Fibroblast of lung (primary cell): ENCODE data around the gene RUNX1. TPM values are rescaled to one million over a fixed set of nuclear protein-coding genes. Genes with fewer than 3 reads are reported as not detected.

Experiments used
- DNase-seq, 2 donors: peaks; one replicate each; pipeline versions ENCODE4 v3.0.0 to v3.0.0-alpha.2; 2010; ENCODE audit warnings: low read depth in 2 of 2
- H2AFZ ChIP-seq: 2 replicates; pipeline ENCODE4 v1.5.1; 2012; ENCODE audit warnings: low read length, control low read depth, inconsistent platforms
- H3K27ac ChIP-seq: 2 replicates; pipeline ENCODE4 v1.5.1; 2011; ENCODE audit warnings: low read length, control low read depth; ENCODE audit not compliant: insufficient read depth
- H3K27me3 ChIP-seq: 2 replicates; pipeline ENCODE4 v1.5.1; 2011; ENCODE audit warnings: mild to moderate bottlenecking, low read length; ENCODE audit not compliant: control insufficient read depth, insufficient read depth
- H3K36me3 ChIP-seq: 2 replicates; pipeline ENCODE4 v1.5.1; 2011; ENCODE audit warnings: low read length; ENCODE audit not compliant: control insufficient read depth, insufficient read depth
- H3K4me1 ChIP-seq: 2 replicates; pipeline ENCODE4 v1.5.1; 2011; ENCODE audit warnings: low read length; ENCODE audit not compliant: control insufficient read depth, insufficient read depth; ENCODE audit errors: extremely low read depth
- H3K4me2 ChIP-seq: 2 replicates; pipeline ENCODE4 v1.5.1; 2011; ENCODE audit warnings: low read length, control low read depth; ENCODE audit not compliant: insufficient read depth; ENCODE audit errors: extremely low read depth
- H3K4me3 ChIP-seq, 4 experiments: fragments of 200-600 bp in 1 of 4; sonication (generic) in 1 of 4; replicated peaks in 1 of 4; 2 replicates each; pipeline ENCODE4 v1.5.1; 2011 to 2016; ENCODE audit warnings: low read length in 4 of 4, low read depth in 3 of 4, mild to moderate bottlenecking in 3 of 4, control low read depth in 2 of 4, inconsistent platforms in 1 of 4, mixed read lengths in 1 of 4; ENCODE audit not compliant: insufficient read depth in 1 of 4; ENCODE audit errors: control extremely low read depth in 1 of 4
- H3K79me2 ChIP-seq: 2 replicates; pipeline ENCODE4 v1.5.1; 2012; ENCODE audit warnings: mild to moderate bottlenecking, low read length, inconsistent platforms; ENCODE audit not compliant: control insufficient read depth, insufficient read depth
- H3K9ac ChIP-seq: 2 replicates; pipeline ENCODE4 v1.5.1; 2011; ENCODE audit warnings: mild to moderate bottlenecking, low read length, control low read depth; ENCODE audit not compliant: insufficient read depth
- H3K9me3 ChIP-seq: 2 replicates; pipeline ENCODE4 v1.5.1; 2012; ENCODE audit warnings: low read depth, low read length; ENCODE audit not compliant: control insufficient read depth, insufficient read depth
- H4K20me1 ChIP-seq: 2 replicates; pipeline ENCODE4 v1.5.1; 2011; ENCODE audit warnings: low read length; ENCODE audit not compliant: control insufficient read depth, insufficient read depth; ENCODE audit errors: extremely low read depth
- EZH2 ChIP-seq: IDR thresholded peaks from 2 replicates; pipeline ENCODE4 v1.5.1; 2012; ENCODE audit warnings: low read length, control low read depth, mild to moderate bottlenecking; ENCODE audit errors: missing control alignments
- polyA plus RNA-seq, 2 donors: library from polyadenylated mRNA; depleted of rRNA in 1 of 2; stranded (reverse) in 1 of 2; unstranded in 1 of 2; fragments of >200 nt; gene quantifications; 2 replicates each; pipeline ENCODE4 v1.2.1, GENCODE V29; 2011 to 2012; ENCODE audit warnings: missing spikeins in 1 of 2
- total RNA-seq: library from RNA; depleted of rRNA; stranded (reverse); fragments of >200 nt; gene quantifications from 2 replicates; pipeline ENCODE4 v1.2.1, GENCODE V29; 2014
- TF ChIP-seq, protein P1 (sequence below), 2 donors: IDR thresholded peaks in 1 of 2; conservative IDR thresholded peaks in 1 of 2; 1 replicate in 1 of 2; 2 replicates in 1 of 2; pipeline ENCODE4 v1.5.1; 2011 to 2012; ENCODE audit warnings: low read length in 2 of 2, control low read depth in 1 of 2, inconsistent platforms in 1 of 2, low read depth in 1 of 2, mild to moderate bottlenecking in 1 of 2

RUNX1 gene
- total and polyA plus RNA-seq, 2 donors (not counting 1 experiment from before 2014, with no cell fraction given), result 23.1 to 41.6 TPM

DNA sequence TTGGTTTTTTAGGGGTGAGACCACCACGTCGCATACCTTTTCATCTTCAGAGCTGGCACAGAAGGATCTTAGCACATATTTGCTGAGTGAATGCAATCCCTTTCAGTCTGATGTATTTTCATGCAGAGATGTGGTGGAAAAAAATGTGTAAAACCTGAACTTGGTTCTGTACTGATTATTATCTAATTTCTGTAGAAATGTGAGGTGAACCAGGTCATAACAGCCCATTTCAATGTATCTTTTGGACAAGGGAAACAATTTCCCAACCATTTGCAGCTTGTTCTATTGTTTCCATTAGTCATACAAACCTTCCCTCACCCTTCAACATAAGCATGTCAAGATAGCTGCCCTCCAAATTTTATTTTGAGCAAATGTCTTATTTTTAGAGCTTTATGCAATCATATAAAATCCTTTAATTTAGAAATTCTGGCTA is 46.8 kb upstream of the RUNX1 start:
- peak; percentile 75 to 77 for DNase-seq
- TF ChIP-seq, protein P1, sequence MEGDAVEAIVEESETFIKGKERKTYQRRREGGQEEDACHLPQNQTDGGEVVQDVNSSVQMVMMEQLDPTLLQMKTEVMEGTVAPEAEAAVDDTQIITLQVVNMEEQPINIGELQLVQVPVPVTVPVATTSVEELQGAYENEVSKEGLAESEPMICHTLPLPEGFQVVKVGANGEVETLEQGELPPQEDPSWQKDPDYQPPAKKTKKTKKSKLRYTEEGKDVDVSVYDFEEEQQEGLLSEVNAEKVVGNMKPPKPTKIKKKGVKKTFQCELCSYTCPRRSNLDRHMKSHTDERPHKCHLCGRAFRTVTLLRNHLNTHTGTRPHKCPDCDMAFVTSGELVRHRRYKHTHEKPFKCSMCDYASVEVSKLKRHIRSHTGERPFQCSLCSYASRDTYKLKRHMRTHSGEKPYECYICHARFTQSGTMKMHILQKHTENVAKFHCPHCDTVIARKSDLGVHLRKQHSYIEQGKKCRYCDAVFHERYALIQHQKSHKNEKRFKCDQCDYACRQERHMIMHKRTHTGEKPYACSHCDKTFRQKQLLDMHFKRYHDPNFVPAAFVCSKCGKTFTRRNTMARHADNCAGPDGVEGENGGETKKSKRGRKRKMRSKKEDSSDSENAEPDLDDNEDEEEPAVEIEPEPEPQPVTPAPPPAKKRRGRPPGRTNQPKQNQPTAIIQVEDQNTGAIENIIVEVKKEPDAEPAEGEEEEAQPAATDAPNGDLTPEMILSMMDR (conservative IDR thresholded peaks at IDR 0.05 in 1 of 2, IDR thresholded peaks at IDR 0.05 in 1 of 2; ENCODE audit: low read depth in 1 of 2, low read length in 2 of 2), result no peak
- no peak for TF ChIP-seq EZH2
- H3K27ac ChIP-seq, result no peak overlapping the region

DNA sequence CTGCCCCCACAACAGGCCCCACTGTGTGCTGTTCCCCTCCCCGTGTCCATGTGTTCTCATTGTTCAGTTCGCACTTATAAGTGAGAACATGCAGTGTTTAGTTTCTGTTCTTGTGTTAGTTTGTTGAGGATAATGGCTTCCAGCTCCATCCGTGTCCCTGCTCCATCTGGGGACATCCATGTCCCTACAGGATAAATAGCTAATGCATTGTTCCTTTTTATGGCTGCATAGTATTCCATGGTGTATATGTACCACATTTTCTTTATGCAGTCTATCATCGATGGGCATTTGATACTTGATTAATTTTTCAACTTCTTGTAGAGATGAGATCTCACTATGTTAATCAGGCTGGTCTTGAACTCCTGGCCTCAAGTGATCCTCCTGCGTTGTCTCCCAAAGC is 44.4 kb upstream of the RUNX1 start:
- Histone ChIP-seq H3K9me3 (no peaks in the 10 kb centered on the region), H3K4me2 (no peak overlapping the region), H3K4me3 (no peak overlapping the region), H3K79me2 (no peaks in the 10 kb centered on the region), H4K20me1 (no peaks in the 10 kb centered on the region), H3K9ac (no peak overlapping the region), H3K36me3 (no peaks in the 10 kb centered on the region), H3K27ac (no peak overlapping the region), H3K27me3 (no peaks in the 10 kb centered on the region), H3K4me1 (no peaks in the 10 kb centered on the region), H2AFZ (no peak overlapping the region)
- no peak for TF ChIP-seq EZH2
- TF ChIP-seq, protein P1 (conservative IDR thresholded peaks at IDR 0.05 in 1 of 2, IDR thresholded peaks at IDR 0.05 in 1 of 2; ENCODE audit: low read depth in 1 of 2, low read length in 2 of 2), result no peak
- no peak for DNase-seq

More for the DNA sequence above, 46.8 kb upstream of the RUNX1 start:
- no peaks in the 10 kb centered on the region for H3K27me3 ChIP-seq
- H4K20me1 ChIP-seq, result no peaks in the 10 kb centered on the region
- no peaks in the 10 kb centered on the region for H3K36me3 ChIP-seq
- no peaks in the 10 kb centered on the region for H3K79me2 ChIP-seq
- no peaks in the 10 kb centered on the region for H3K9me3 ChIP-seq
- no peak overlapping the region for H3K4me3 ChIP-seq
- H3K4me1 ChIP-seq, result no peaks in the 10 kb centered on the region
- no peak overlapping the region for H2AFZ ChIP-seq
- H3K9ac ChIP-seq, result no peak overlapping the region
- no peak overlapping the region for H3K4me2 ChIP-seq

GRCh38 chr21:35091496-35091895 is 42.4 kb upstream of the RUNX1 start:
- no peaks in the 10 kb centered on the region for H3K79me2 ChIP-seq

More at GRCh38 chr21:35091496-35091895, 42.4 kb upstream of the RUNX1 start:
- Histone ChIP-seq H3K4me3 (no peak overlapping the region), H3K36me3 (no peaks in the 10 kb centered on the region), H3K4me1 (peaks cover 4% of the 10 kb centered on the region), H3K9ac (no peak overlapping the region), H3K27ac (no peak overlapping the region), H4K20me1 (no peaks in the 10 kb centered on the region), H3K4me2 (no peak overlapping the region), H2AFZ (no peak overlapping the region), H3K9me3 (no peaks in the 10 kb centered on the region), H3K27me3 (no peaks in the 10 kb centered on the region)
- no peak for DNase-seq
- TF ChIP-seq, protein P1 (conservative IDR thresholded peaks at IDR 0.05 in 1 of 2, IDR thresholded peaks at IDR 0.05 in 1 of 2; ENCODE audit: low read depth in 1 of 2, low read length in 2 of 2), result no peak
- TF ChIP-seq EZH2, result no peak
